Common myeloid progenitor, CD34-positive (primary cell): ENCODE measurements around the gene CRYGS.

Experiments used
- CTCF ChIA-PET: fragments of 350-600 bp; sonication (Branson Sonifier 250); formaldehyde crosslinking; loops from one replicate; lab custom pipeline; 2021; ENCODE audit warnings: antibody characterized with exemption; lab: Charles Lee
- POLR2A ChIA-PET: fragments of 350-600 bp; sonication (Branson Sonifier 250); formaldehyde crosslinking; loops from one replicate; lab custom pipeline; 2021; ENCODE audit warnings: antibody characterized with exemption; lab: Charles Lee
- DNase-seq, 3 donors: peaks; one replicate each; pipeline versions ENCODE4 v3.0.0 to v3.0.0-alpha.2; 2013
- H3K27ac ChIP-seq, 2 experiments: 1 replicate in 1 of 2; 2 replicates in 1 of 2; pipeline ENCODE4 v1.7.0; 2013; ENCODE audit warnings: inconsistent platforms in 2 of 2, low read length in 2 of 2, mild to moderate bottlenecking in 2 of 2, low read depth in 1 of 2, moderate library complexity in 1 of 2; ENCODE audit not compliant: severe bottlenecking in 2 of 2, insufficient read depth in 1 of 2, poor library complexity in 1 of 2
- H3K27me3 ChIP-seq, 5 experiments: replicated peaks in 2 of 5; 1 replicate in 3 of 5; 2 replicates in 2 of 5; pipeline versions ENCODE4 v1.6.1 to v1.7.0; 2013; ENCODE audit warnings: low read length in 4 of 5, mild to moderate bottlenecking in 2 of 5, moderate library complexity in 2 of 5, inconsistent platforms in 1 of 5; ENCODE audit not compliant: insufficient read depth in 5 of 5, control insufficient read depth in 4 of 5
- H3K36me3 ChIP-seq, 4 experiments: 1 replicate in 2 of 4; 2 replicates in 2 of 4; pipeline versions ENCODE4 v1.6.1 to v1.7.0; 2013; ENCODE audit warnings: low read length in 3 of 4, control low read depth in 1 of 4, mild to moderate bottlenecking in 1 of 4; ENCODE audit not compliant: control insufficient read depth in 4 of 4, insufficient read depth in 4 of 4
- H3K4me1 ChIP-seq, 4 experiments: 1 replicate in 3 of 4; 2 replicates in 1 of 4; pipeline versions ENCODE4 v1.6.1 to v1.7.1; 2013; ENCODE audit warnings: low read length in 3 of 4, mild to moderate bottlenecking in 3 of 4, control low read depth in 1 of 4, inconsistent platforms in 1 of 4, moderate library complexity in 1 of 4; ENCODE audit not compliant: control insufficient read depth in 4 of 4, insufficient read depth in 4 of 4; ENCODE audit errors: control extremely low read depth in 1 of 4
- H3K4me3 ChIP-seq, 7 experiments: 1 replicate in 4 of 7; 2 replicates in 3 of 7; pipeline versions ENCODE4 v1.5.1 to v1.7.0; 2013; ENCODE audit warnings: mild to moderate bottlenecking in 7 of 7, low read length in 6 of 7, moderate library complexity in 6 of 7, inconsistent platforms in 2 of 7, low read depth in 2 of 7, control low read depth in 1 of 7; ENCODE audit not compliant: insufficient read depth in 4 of 7, control insufficient read depth in 1 of 7; ENCODE audit errors: extremely low read depth in 1 of 7
- H3K9me3 ChIP-seq, 5 experiments: 1 replicate in 4 of 5; 2 replicates in 1 of 5; pipeline versions ENCODE4 v1.6.1 to v1.7.1; 2013; ENCODE audit warnings: low read length in 4 of 5, mild to moderate bottlenecking in 2 of 5, inconsistent platforms in 1 of 5, low read depth in 1 of 5, moderate library complexity in 1 of 5; ENCODE audit not compliant: control insufficient read depth in 4 of 5, insufficient read depth in 2 of 5; ENCODE audit errors: control extremely low read depth in 1 of 5
- WGBS: methylation state at CpG from one replicate; pipeline ENCODE4 v1.1.5; 2013; ENCODE audit not compliant: insufficient coverage; 5-methylcytosine and 5-hydroxymethylcytosine counted together

The CRYGS gene

DNA sequence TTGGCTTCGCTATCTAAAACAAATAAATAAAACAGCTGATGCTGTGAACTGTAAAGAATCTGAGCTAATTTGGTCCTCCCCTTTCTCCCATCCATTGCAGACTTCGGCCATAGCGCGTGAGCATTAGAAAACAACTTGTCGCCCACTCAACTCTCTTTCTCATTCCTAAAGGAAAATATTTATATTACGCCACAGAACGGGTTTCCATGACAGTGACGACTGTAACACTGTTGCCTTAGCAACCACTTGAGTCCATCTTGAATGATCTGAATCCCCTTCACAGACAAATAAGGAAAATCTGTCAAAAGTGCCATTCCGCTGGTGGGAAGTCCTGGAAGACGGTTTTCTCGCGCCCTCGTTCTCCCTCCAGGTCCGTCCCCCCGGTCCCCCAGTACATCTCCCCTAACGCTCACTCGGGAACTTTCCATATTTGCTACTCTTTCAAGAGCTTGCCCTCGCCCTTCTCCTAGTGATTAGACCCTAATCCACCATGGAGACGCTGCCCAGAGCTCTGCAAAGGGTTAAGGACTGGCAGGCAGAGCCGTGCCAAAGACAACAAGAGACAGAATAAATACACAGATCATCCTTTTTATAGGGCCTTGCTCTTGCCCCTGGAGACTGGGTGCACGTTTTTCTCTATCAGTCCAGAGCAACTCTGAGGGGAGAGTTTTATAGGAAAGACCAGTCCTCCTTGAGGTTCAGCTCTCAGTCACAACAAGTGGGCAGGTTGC, 50.5 kb downstream of the CRYGS start:
- no peak overlapping the region for H3K27ac ChIP-seq
- H3K36me3 ChIP-seq: no peaks in the 10 kb centered on the region
- ChIA-PET POLR2A (no interaction called here), CTCF (interaction anchor here (1.0 kb wide), 1 partner anchor 9 kb away, joined by 3 read pairs; no protein-coding TSS in a partner anchor)
- DNase-seq: no peak
- no peaks in the 10 kb centered on the region for H3K9me3 ChIP-seq
- H3K4me3 ChIP-seq: no peak overlapping the region
- H3K4me1 ChIP-seq: peaks cover 0 to 6% (median 2%) of the 10 kb centered on the region in 4 experiments
- WGBS: 92% methylated on average over 20 of the region's 21 CpGs
- no peaks in the 10 kb centered on the region for H3K27me3 ChIP-seq

DNA sequence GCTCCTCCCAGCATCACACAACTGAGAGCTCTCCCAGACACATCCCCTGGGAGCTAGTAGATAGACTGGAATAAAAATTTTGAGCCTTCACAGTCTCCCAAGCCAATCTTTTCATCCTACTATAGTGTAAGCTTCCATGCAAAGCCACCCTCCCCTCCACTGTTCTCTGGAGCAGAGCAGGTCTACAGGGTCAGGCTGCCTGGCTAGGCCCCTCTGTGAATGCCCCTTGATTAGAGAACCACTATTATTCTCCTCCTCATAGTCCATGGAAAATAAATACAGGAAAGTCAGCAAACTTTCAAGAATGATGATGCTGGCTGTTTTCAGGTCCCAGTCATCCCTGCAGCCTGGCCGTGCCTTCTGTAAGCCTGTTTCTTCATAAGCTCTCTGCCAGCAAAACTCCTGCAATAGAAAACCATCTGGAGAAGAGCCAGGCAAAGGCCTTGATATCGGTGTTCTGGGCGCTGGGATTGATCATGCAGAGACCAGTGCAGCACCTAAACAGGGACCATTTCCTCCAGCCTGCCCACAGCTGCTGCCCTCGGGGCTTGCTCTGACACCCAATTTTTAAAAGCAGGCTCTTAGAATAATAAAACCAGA, 51.7 kb downstream of the CRYGS start:
- DNase-seq: no peak
- H3K27ac ChIP-seq: no peak overlapping the region
- H3K27me3 ChIP-seq: no peaks in the 10 kb centered on the region
- no peaks in the 10 kb centered on the region for H3K9me3 ChIP-seq
- H3K36me3 ChIP-seq: no peaks in the 10 kb centered on the region
- WGBS: 100% methylated on average over 1 of the region's 4 CpGs
- POLR2A ChIA-PET: no interaction called here
- no peak overlapping the region for H3K4me3 ChIP-seq
- H3K4me1 ChIP-seq: peaks cover 0 to 6% (median 2%) of the 10 kb centered on the region in 4 experiments
- CTCF ChIA-PET: interaction anchor here (1.7 to 2.1 kb wide), 2 partner anchors 8 to 12 kb away, joined by 4 to 5 read pairs; no protein-coding TSS in a partner anchor

DNA sequence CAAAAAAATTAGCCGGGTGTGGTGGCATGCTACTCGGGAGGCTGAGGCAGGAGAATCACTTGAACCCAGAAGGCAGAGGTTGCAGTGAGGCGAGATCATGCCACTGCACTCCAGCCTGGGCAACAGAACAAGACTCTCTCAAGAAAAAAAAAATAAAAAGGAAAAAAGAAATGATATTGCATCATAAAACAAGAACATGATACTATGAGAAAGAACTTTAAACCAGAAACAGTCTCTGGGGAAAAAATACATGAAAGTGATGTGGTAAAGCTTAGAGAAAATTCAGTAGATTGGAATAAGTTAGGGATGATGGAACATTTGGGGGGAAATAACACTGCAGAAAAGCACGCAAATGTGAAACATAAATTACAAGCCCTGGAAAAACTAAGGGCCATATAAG, 54.7 kb downstream of the CRYGS start:
- Histone ChIP-seq H3K4me1 (no peaks in the 10 kb centered on the region), H3K27me3 (no peaks in the 10 kb centered on the region), H3K9me3 (no peaks in the 10 kb centered on the region), H3K27ac (no peak overlapping the region), H3K36me3 (no peaks in the 10 kb centered on the region), H3K4me3 (no peak overlapping the region)
- ChIA-PET POLR2A (no interaction called here), CTCF (interaction anchor here (0.6 to 1.1 kb wide), 2 partner anchors 45 to 51 kb away, joined by 3 to 5 read pairs; no protein-coding TSS in a partner anchor)
- no peak for DNase-seq
- 90% methylated on average over 2 of the region's 4 CpGs for WGBS
